ENCODE results near the gene SCFD2.

DNA sequence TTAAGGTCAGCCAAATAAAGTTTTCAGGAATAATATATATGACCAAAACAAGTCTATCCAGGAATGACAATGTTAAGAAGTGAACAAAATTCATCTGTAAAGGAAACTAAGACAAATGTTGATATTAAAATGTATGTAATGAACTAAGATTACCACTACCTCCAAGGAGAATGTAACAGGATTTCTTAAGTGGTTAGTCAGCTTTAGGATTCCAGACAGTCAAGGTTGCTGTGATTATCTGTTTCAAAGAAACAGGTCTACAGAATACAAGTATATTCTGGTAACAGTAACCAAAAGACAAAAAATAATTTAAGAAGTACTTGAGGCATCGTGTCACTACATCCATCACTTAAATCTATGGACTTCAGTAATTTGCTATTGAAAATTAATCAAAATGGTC, 172.8 kb downstream of the SCFD2 start:
- no peak for TF ChIP-seq POLR2AphosphoS5 (IDR thresholded peaks at IDR 0.05; ENCODE audit: low read depth, low read length)
- TF ChIP-seq, protein P1, sequence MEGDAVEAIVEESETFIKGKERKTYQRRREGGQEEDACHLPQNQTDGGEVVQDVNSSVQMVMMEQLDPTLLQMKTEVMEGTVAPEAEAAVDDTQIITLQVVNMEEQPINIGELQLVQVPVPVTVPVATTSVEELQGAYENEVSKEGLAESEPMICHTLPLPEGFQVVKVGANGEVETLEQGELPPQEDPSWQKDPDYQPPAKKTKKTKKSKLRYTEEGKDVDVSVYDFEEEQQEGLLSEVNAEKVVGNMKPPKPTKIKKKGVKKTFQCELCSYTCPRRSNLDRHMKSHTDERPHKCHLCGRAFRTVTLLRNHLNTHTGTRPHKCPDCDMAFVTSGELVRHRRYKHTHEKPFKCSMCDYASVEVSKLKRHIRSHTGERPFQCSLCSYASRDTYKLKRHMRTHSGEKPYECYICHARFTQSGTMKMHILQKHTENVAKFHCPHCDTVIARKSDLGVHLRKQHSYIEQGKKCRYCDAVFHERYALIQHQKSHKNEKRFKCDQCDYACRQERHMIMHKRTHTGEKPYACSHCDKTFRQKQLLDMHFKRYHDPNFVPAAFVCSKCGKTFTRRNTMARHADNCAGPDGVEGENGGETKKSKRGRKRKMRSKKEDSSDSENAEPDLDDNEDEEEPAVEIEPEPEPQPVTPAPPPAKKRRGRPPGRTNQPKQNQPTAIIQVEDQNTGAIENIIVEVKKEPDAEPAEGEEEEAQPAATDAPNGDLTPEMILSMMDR (IDR thresholded peaks at IDR 0.05): no peak
- TF ChIP-seq, protein P2, sequence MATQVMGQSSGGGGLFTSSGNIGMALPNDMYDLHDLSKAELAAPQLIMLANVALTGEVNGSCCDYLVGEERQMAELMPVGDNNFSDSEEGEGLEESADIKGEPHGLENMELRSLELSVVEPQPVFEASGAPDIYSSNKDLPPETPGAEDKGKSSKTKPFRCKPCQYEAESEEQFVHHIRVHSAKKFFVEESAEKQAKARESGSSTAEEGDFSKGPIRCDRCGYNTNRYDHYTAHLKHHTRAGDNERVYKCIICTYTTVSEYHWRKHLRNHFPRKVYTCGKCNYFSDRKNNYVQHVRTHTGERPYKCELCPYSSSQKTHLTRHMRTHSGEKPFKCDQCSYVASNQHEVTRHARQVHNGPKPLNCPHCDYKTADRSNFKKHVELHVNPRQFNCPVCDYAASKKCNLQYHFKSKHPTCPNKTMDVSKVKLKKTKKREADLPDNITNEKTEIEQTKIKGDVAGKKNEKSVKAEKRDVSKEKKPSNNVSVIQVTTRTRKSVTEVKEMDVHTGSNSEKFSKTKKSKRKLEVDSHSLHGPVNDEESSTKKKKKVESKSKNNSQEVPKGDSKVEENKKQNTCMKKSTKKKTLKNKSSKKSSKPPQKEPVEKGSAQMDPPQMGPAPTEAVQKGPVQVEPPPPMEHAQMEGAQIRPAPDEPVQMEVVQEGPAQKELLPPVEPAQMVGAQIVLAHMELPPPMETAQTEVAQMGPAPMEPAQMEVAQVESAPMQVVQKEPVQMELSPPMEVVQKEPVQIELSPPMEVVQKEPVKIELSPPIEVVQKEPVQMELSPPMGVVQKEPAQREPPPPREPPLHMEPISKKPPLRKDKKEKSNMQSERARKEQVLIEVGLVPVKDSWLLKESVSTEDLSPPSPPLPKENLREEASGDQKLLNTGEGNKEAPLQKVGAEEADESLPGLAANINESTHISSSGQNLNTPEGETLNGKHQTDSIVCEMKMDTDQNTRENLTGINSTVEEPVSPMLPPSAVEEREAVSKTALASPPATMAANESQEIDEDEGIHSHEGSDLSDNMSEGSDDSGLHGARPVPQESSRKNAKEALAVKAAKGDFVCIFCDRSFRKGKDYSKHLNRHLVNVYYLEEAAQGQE (IDR thresholded peaks at IDR 0.05; ENCODE audit: insufficient read depth in 1 of 2, low read depth in 2 of 2, low read length in 1 of 2): no peak
- no peak for TF ChIP-seq TCF7L2 (IDR thresholded peaks at IDR 0.05; ENCODE audit: low read depth, low read length)
- no peak for TF ChIP-seq SIN3A (IDR thresholded peaks at IDR 0.05; ENCODE audit: borderline replicate concordance, insufficient read depth, low read depth, low read length)
